Measurements from ENCODE around the gene OR6A2. TPM values are rescaled to one million over a fixed set of nuclear protein-coding genes. Genes with fewer than 3 reads are reported as not detected.

The OR6A2 gene
- total and polyA plus RNA-seq, 2 of the 8 experiments (the other 6 are each of a cell fraction or from before 2014, with no cell fraction given) = 0.14 to 0.20 TPM

DNA sequence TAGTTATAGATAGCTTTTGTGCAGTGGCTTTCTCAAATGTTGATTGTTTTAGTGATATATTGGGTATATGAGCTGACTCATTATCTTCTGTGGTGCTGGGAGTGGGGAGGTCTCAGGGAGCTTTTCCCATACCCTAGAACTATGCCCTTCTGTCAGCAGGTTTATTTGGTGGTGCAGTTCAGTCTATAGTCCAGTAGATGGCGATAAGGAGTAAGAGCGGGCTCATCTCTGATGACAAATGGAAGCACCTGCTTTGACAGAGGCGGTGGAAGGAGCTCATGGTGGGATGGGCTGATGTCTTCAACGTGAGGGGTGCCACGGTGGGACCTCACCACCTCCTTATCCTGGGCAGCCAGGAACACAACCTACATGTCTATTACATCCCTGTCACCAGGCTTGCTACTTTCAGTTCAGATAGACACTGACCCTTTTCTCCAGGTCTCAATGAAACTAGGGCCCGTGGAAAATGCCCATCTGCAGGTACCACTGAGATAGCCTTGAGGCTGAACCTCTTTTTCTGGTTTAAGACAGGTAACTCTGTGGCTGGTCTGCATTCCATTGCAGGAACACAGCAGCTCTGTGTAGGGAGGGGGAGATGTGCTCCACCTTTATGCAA lies 13.0 kb upstream of the OR6A2 start (continued):
- TF ChIP-seq, protein P1, sequence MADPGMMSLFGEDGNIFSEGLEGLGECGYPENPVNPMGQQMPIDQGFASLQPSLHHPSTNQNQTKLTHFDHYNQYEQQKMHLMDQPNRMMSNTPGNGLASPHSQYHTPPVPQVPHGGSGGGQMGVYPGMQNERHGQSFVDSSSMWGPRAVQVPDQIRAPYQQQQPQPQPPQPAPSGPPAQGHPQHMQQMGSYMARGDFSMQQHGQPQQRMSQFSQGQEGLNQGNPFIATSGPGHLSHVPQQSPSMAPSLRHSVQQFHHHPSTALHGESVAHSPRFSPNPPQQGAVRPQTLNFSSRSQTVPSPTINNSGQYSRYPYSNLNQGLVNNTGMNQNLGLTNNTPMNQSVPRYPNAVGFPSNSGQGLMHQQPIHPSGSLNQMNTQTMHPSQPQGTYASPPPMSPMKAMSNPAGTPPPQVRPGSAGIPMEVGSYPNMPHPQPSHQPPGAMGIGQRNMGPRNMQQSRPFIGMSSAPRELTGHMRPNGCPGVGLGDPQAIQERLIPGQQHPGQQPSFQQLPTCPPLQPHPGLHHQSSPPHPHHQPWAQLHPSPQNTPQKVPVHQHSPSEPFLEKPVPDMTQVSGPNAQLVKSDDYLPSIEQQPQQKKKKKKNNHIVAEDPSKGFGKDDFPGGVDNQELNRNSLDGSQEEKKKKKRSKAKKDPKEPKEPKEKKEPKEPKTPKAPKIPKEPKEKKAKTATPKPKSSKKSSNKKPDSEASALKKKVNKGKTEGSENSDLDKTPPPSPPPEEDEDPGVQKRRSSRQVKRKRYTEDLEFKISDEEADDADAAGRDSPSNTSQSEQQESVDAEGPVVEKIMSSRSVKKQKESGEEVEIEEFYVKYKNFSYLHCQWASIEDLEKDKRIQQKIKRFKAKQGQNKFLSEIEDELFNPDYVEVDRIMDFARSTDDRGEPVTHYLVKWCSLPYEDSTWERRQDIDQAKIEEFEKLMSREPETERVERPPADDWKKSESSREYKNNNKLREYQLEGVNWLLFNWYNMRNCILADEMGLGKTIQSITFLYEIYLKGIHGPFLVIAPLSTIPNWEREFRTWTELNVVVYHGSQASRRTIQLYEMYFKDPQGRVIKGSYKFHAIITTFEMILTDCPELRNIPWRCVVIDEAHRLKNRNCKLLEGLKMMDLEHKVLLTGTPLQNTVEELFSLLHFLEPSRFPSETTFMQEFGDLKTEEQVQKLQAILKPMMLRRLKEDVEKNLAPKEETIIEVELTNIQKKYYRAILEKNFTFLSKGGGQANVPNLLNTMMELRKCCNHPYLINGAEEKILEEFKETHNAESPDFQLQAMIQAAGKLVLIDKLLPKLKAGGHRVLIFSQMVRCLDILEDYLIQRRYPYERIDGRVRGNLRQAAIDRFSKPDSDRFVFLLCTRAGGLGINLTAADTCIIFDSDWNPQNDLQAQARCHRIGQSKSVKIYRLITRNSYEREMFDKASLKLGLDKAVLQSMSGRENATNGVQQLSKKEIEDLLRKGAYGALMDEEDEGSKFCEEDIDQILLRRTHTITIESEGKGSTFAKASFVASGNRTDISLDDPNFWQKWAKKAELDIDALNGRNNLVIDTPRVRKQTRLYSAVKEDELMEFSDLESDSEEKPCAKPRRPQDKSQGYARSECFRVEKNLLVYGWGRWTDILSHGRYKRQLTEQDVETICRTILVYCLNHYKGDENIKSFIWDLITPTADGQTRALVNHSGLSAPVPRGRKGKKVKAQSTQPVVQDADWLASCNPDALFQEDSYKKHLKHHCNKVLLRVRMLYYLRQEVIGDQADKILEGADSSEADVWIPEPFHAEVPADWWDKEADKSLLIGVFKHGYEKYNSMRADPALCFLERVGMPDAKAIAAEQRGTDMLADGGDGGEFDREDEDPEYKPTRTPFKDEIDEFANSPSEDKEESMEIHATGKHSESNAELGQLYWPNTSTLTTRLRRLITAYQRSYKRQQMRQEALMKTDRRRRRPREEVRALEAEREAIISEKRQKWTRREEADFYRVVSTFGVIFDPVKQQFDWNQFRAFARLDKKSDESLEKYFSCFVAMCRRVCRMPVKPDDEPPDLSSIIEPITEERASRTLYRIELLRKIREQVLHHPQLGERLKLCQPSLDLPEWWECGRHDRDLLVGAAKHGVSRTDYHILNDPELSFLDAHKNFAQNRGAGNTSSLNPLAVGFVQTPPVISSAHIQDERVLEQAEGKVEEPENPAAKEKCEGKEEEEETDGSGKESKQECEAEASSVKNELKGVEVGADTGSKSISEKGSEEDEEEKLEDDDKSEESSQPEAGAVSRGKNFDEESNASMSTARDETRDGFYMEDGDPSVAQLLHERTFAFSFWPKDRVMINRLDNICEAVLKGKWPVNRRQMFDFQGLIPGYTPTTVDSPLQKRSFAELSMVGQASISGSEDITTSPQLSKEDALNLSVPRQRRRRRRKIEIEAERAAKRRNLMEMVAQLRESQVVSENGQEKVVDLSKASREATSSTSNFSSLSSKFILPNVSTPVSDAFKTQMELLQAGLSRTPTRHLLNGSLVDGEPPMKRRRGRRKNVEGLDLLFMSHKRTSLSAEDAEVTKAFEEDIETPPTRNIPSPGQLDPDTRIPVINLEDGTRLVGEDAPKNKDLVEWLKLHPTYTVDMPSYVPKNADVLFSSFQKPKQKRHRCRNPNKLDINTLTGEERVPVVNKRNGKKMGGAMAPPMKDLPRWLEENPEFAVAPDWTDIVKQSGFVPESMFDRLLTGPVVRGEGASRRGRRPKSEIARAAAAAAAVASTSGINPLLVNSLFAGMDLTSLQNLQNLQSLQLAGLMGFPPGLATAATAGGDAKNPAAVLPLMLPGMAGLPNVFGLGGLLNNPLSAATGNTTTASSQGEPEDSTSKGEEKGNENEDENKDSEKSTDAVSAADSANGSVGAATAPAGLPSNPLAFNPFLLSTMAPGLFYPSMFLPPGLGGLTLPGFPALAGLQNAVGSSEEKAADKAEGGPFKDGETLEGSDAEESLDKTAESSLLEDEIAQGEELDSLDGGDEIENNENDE (IDR thresholded peaks at IDR 0.05; ENCODE audit: insufficient replicate concordance, low read length) = no peak
- no peak for TF ChIP-seq SIRT6 (IDR thresholded peaks at IDR 0.05; ENCODE audit: low read length)
- TF ChIP-seq, protein P2, sequence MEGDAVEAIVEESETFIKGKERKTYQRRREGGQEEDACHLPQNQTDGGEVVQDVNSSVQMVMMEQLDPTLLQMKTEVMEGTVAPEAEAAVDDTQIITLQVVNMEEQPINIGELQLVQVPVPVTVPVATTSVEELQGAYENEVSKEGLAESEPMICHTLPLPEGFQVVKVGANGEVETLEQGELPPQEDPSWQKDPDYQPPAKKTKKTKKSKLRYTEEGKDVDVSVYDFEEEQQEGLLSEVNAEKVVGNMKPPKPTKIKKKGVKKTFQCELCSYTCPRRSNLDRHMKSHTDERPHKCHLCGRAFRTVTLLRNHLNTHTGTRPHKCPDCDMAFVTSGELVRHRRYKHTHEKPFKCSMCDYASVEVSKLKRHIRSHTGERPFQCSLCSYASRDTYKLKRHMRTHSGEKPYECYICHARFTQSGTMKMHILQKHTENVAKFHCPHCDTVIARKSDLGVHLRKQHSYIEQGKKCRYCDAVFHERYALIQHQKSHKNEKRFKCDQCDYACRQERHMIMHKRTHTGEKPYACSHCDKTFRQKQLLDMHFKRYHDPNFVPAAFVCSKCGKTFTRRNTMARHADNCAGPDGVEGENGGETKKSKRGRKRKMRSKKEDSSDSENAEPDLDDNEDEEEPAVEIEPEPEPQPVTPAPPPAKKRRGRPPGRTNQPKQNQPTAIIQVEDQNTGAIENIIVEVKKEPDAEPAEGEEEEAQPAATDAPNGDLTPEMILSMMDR (IDR thresholded peaks at IDR 0.05; ENCODE audit: control extremely low read depth in 1 of 3, insufficient read depth in 1 of 3, low read depth in 1 of 3, low read length in 3 of 3) = peak; percentile 11 to 92 (median 77)
- TF ChIP-seq, protein P3, sequence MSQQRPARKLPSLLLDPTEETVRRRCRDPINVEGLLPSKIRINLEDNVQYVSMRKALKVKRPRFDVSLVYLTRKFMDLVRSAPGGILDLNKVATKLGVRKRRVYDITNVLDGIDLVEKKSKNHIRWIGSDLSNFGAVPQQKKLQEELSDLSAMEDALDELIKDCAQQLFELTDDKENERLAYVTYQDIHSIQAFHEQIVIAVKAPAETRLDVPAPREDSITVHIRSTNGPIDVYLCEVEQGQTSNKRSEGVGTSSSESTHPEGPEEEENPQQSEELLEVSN (IDR thresholded peaks at IDR 0.05) = peak; percentile 92
- no peak for TF ChIP-seq KDM4A (IDR thresholded peaks at IDR 0.05; ENCODE audit: low read depth, low read length, severe bottlenecking)
- no peak for TF ChIP-seq PHF8 (conservative IDR thresholded peaks at IDR 0.05; ENCODE audit: low read depth, low read length)
- TF ChIP-seq EGR1 (IDR thresholded peaks at IDR 0.05; ENCODE audit: borderline replicate concordance, low read depth, low read length) = no peak

Measured in H1 (cell line).